ENCODE data around the gene IMMP2L. TPM values are rescaled to one million over a fixed set of nuclear protein-coding genes. Genes with fewer than 3 reads are reported as not detected.

Gene IMMP2L
- total RNA-seq, 3 donors from 2014 or later (not counting 1 experiment from before 2014, with no cell fraction given) = 6.9 to 9.2 (median 8.7) TPM

DNA sequence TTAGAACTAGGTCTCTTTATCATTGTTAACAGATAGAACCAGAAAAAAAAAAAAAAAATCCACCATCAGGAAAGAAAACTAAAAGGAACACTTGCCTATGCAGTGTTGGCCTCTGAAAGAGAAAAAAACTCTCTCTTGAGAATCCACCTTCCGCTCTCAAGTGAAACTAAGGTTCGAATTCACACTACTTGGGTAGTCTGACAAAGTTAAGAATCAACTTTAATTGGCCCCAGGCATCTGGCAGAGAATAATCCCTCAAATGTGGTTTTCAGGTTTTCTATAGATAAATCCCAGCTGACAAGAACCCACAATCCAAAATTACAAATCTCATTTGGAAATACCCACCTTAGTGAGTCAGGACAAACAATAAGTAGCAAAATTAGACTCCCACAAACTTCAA lies 671.1 kb downstream of the IMMP2L start:
- no peak overlapping the region for H3K4me3 ChIP-seq (ENCODE audit: low read length)
- no peaks in the 10 kb centered on the region for H3K36me3 ChIP-seq (ENCODE audit: control insufficient read depth, insufficient read depth, low read length)
- TF ChIP-seq, protein P1, sequence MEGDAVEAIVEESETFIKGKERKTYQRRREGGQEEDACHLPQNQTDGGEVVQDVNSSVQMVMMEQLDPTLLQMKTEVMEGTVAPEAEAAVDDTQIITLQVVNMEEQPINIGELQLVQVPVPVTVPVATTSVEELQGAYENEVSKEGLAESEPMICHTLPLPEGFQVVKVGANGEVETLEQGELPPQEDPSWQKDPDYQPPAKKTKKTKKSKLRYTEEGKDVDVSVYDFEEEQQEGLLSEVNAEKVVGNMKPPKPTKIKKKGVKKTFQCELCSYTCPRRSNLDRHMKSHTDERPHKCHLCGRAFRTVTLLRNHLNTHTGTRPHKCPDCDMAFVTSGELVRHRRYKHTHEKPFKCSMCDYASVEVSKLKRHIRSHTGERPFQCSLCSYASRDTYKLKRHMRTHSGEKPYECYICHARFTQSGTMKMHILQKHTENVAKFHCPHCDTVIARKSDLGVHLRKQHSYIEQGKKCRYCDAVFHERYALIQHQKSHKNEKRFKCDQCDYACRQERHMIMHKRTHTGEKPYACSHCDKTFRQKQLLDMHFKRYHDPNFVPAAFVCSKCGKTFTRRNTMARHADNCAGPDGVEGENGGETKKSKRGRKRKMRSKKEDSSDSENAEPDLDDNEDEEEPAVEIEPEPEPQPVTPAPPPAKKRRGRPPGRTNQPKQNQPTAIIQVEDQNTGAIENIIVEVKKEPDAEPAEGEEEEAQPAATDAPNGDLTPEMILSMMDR (IDR thresholded peaks at IDR 0.05) = no peak
- ATAC-seq = no peak
- Mint-ChIP-seq H3K4me1 (no peaks in the 10 kb centered on the region), H3K9me3 (peaks cover 4 to 13% of the 10 kb centered on the region in 2 donors), H3K4me3 (no peak overlapping the region), H3K36me3 (no peaks in the 10 kb centered on the region), H3K27me3 (ENCODE audit: low read depth in 2 of 2) (no peaks in the 10 kb centered on the region), H3K27ac (no peak overlapping the region)
- intact Hi-C loops (cut with micrococcal nuclease) = no loop called here
- no peaks in the 10 kb centered on the region for H3K27me3 ChIP-seq (ENCODE audit: control insufficient read depth, insufficient read depth, low read length)
- no peak overlapping the region for H3K27ac ChIP-seq (ENCODE audit: low read length)
- no peaks in the 10 kb centered on the region for H3K4me1 ChIP-seq (ENCODE audit: control insufficient read depth, insufficient read depth, low read length)
- H3K9me3 ChIP-seq (ENCODE audit: control insufficient read depth, insufficient read depth, low read length) = no peaks in the 10 kb centered on the region
- 88% methylated on average over 2 of the region's 2 CpGs for WGBS (ENCODE audit: insufficient coverage)
- DNase-seq = no peak

DNA sequence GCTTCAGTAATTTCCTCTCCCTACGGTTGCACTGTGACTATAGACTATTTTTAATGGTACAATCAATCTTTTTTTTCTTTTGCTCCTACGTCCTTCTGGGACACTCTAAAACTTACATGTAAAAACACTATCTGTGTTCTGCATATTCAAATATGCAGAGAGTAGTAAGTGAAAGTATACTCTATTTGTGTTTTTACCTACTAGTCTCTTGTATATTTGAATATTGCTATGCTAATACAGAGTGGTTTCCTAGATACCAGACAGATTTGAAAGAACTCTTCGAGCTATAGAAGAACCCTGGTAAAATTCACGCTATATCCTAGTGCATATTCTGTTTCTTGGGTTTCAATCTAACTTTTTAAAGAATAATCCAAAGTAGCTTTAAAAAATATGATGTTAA lies 672.2 kb downstream of the IMMP2L start:
- intact Hi-C loops (cut with micrococcal nuclease) = no loop called here
- no peaks in the 10 kb centered on the region for H3K4me1 ChIP-seq (ENCODE audit: control insufficient read depth, insufficient read depth, low read length)
- no peak for ATAC-seq
- H3K27ac ChIP-seq (ENCODE audit: low read length) = no peak overlapping the region
- no peaks in the 10 kb centered on the region for H3K27me3 ChIP-seq (ENCODE audit: control insufficient read depth, insufficient read depth, low read length)
- Mint-ChIP-seq H3K4me1 (no peaks in the 10 kb centered on the region), H3K9me3 (peaks cover 2 to 13% of the 10 kb centered on the region in 2 donors), H3K36me3 (no peaks in the 10 kb centered on the region), H3K27ac (no peak overlapping the region), H3K4me3 (no peak overlapping the region), H3K27me3 (ENCODE audit: low read depth in 2 of 2) (no peaks in the 10 kb centered on the region)
- H3K4me3 ChIP-seq (ENCODE audit: low read length) = no peak overlapping the region
- H3K9me3 ChIP-seq (ENCODE audit: control insufficient read depth, insufficient read depth, low read length) = no peaks in the 10 kb centered on the region
- H3K36me3 ChIP-seq (ENCODE audit: control insufficient read depth, insufficient read depth, low read length) = no peaks in the 10 kb centered on the region
- TF ChIP-seq, protein P1 (IDR thresholded peaks at IDR 0.05) = no peak
- DNase-seq = no peak
- WGBS (ENCODE audit: insufficient coverage) = no CpG with 5 or more reads among the region's 4 CpGs

GRCh38 chr7:110889335-110889734 lies 673.0 kb downstream of the IMMP2L start:
- Histone ChIP-seq H3K27ac (ENCODE audit: low read length) (no peak overlapping the region), H3K27me3 (ENCODE audit: control insufficient read depth, insufficient read depth, low read length) (no peaks in the 10 kb centered on the region), H3K4me1 (ENCODE audit: control insufficient read depth, insufficient read depth, low read length) (no peaks in the 10 kb centered on the region), H3K9me3 (ENCODE audit: control insufficient read depth, insufficient read depth, low read length) (no peaks in the 10 kb centered on the region), H3K36me3 (ENCODE audit: control insufficient read depth, insufficient read depth, low read length) (no peaks in the 10 kb centered on the region), H3K4me3 (ENCODE audit: low read length) (no peak overlapping the region)
- Mint-ChIP-seq H3K36me3 (no peaks in the 10 kb centered on the region), H3K9me3 (peaks cover 0 to 10% of the 10 kb centered on the region in 2 donors), H3K27ac (no peak overlapping the region), H3K4me1 (no peaks in the 10 kb centered on the region), H3K27me3 (ENCODE audit: low read depth in 2 of 2) (no peaks in the 10 kb centered on the region), H3K4me3 (no peak overlapping the region)
- TF ChIP-seq, protein P1 (IDR thresholded peaks at IDR 0.05) = no peak
- ATAC-seq = no peak
- 100% methylated on average over 5 of the region's 6 CpGs for WGBS (ENCODE audit: insufficient coverage)
- no peak for DNase-seq
- intact Hi-C loops (cut with micrococcal nuclease) = no loop called here

DNA sequence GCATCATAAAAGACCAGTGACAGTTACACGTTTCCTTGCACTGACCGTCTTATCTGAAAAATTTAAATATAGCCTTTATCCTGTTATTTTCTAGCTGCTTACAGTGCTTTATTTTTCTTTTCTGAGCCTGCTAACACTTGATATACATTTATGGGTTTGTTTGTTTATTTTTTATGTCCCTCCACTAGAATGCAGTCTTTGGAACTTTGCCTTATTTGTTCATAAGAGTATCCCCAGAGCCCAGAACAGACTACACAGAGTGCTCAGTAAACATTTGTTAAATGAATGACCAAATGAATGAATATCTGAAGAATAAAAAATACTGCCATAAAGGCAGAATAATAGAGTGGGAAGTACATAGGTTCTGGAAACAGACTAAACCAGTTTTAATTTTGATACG lies 673.7 kb downstream of the IMMP2L start:
- Histone ChIP-seq H3K9me3 (ENCODE audit: control insufficient read depth, insufficient read depth, low read length) (no peaks in the 10 kb centered on the region), H3K27me3 (ENCODE audit: control insufficient read depth, insufficient read depth, low read length) (no peaks in the 10 kb centered on the region), H3K4me3 (ENCODE audit: low read length) (no peak overlapping the region), H3K4me1 (ENCODE audit: control insufficient read depth, insufficient read depth, low read length) (no peaks in the 10 kb centered on the region), H3K36me3 (ENCODE audit: control insufficient read depth, insufficient read depth, low read length) (no peaks in the 10 kb centered on the region), H3K27ac (ENCODE audit: low read length) (no peak overlapping the region)
- H3K27me3 Mint-ChIP-seq (ENCODE audit: low read depth in 2 of 2) = no peaks in the 10 kb centered on the region
- intact Hi-C loops (cut with micrococcal nuclease) = no loop called here
- TF ChIP-seq, protein P1 (IDR thresholded peaks at IDR 0.05) = no peak
- H3K4me1 Mint-ChIP-seq = no peaks in the 10 kb centered on the region
- no peak overlapping the region for H3K27ac Mint-ChIP-seq
- H3K9me3 Mint-ChIP-seq = peaks cover 0 to 7% of the 10 kb centered on the region in 2 donors
- no peak for ATAC-seq
- no peak overlapping the region for H3K4me3 Mint-ChIP-seq
- no peaks in the 10 kb centered on the region for H3K36me3 Mint-ChIP-seq
- DNase-seq = no peak
- WGBS (ENCODE audit: insufficient coverage) = 92% methylated on average over 3 of the region's 3 CpGs
